Bone marrow (tissue), 2 donors: ENCODE measurements around the gene RASL11A.
"Not testable (repeated sequence)": the region's sequence is repeated elsewhere in the genome, so short reads cannot be mapped to it uniquely, and the experiment has no call there.

Source experiments
- DNase-seq, 2 donors: peaks; one replicate each; lab custom pipeline; 2025; lab: John Stamatoyannopoulos, UW

RASL11A gene

DNA sequence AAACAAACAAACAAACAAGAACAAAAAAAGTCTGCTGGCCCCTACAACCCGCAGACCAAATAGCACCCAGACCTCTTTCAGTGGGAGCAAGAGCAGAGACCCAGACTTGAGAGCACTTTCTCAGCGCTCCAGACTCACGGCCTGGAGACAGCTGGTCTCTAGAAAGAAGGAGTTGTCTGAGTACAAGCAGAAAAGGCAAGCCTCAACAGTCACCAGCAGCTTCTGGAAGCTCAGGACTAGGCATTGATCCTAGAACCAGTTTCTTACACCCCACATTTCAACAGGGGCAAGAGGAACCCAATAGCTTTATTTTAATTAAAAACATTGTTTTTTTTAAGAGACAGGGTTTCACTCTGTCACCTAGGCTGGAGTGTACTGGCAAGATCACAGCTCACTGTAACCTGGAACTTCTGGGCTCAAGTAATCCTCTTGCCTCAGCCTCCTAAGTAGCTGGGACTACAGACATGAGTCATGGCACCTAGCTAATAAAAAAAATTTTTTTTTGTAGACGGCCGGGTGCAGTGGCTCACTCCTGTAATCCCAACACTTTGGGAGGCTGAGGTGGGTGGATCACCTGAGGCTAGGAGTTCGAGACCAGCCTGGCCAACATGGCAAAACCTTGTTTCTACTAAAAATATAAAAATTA, 30.4 kb downstream of the RASL11A start:
- DNase-seq, result no peak

GRCh38 chr13:27302643-27303262, 32.1 kb downstream of the RASL11A start:
- DNase-seq, result no peak

- DNase-seq, result no peak
Measured at GRCh38 chr13:27304099-27304498, 33.5 kb downstream of the RASL11A start.

GRCh38 chr13:27304611-27305010, 34.0 kb downstream of the RASL11A start:
- no peak for DNase-seq

DNA sequence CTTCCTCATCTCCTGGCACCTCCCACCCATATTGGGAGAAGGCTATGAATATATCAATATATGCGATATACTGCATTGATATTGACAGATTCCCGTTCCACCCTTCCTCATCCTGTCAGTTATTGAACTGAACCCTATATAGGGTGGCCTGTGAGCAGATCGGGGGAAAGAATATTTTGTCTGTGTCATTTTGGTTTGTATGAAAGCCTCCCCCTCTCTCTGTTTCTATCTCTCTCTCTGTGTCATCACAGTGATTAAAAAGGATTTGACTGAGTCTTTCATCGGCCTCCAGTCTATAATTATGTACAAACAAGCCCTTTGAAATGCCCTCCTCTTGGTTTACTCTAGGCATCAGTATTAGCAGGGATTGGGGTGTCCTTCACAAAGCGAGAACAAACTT, 35.7 kb downstream of the RASL11A start:
- no peak for DNase-seq

- no peak for DNase-seq
Measured at GRCh38 chr13:27308941-27309340, 38.3 kb downstream of the RASL11A start.

DNA sequence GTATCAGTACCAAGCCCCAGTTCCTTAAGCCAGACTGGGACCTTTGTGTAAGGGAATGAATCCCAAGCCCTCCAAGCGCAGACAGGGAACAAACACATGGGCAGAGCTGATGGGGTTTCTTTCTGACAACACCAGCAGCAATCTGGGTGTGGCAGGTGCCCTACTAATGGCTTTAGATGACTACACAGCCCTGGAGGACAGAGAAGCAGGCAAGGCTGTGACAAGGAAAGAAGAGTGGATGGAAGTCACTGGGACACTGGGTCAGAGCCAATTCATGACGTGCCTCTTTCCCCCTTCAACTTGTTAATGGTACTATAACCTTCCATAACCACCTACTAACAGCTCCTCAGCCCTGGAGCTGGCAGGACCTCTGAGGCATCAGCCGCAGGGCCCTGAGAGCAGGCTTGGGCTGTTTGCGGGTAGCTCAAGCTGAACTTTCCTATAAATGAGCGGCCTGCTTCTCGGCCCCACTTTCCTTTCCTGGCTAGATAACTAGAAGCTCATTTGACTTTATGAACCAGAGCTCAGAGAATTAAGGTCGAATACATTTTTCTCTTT, 38.9 kb downstream of the RASL11A start:
- no peak for DNase-seq

- DNase-seq, result no peak
Measured at GRCh38 chr13:27309967-27310598, 39.5 kb downstream of the RASL11A start.

DNA sequence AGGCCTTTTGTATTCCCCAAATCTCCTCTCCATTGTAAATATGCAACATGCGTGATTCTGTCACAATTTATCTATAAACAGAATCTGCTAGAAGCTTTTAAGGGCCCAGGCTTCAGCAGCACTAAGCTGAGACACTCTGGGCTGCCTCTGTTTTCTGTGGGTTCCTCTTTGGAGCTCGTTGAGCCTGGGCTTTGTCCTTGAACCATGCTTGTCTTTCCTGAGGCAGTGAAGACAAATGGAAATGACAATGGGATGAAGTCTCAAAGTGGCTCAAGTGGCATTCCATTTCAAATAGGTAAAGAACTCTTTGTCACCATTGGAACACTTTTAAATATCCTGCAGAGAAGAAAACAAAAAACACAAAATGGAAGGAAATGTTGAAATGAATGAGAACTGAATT, 40.3 kb downstream of the RASL11A start:
- no peak for DNase-seq

DNA sequence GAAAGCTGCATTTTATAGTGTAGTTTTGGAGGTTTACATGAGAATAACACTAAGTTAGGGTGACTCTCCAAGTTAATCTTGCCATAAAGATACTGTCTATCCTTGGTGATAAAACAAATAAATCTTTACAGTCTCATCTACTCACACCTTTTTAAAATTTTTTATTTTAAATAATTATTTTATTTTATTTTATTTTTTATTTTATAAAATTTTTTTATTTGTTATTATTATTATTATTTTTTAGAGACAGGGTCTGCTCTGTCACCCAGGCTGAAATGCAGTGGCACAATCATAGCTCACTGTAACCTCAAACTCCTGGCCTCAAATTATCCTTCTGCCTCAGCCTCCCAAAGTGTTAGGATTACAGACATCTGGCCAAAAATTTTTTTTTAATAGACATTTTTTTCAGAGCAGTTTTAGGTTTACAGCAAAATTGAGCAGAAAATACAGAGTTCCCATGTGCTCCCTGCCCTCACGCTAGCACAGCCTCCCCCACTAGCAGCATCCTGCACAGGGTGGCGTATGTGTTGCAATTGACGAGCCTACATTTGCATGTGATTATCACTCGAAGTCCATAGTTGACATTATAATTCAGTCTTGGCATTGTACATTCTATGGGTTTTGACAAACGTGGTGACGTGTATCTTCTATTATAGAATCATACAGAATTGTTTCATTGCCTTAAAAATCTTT, 41.0 kb downstream of the RASL11A start:
- no peak for DNase-seq

DNA sequence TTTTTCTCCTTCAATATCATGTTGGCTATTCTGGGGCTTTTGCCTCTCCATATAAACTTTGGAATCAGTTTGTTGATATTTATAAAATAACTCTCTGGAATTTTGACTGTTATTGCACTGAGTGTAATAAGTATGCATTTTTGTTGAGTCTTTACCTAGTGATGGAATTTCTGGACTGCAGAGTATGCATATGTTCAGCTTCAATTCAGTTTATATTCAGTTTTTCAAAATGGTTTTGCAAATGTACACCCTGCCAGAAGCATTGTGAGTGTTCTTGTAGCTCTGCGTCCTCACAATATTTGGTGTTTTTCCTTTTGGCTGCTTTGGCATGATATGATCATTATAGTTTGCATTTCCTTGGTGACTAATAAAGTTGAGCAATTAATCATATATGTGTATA, 43.1 kb downstream of the RASL11A start:
- no peak for DNase-seq

- no peak for DNase-seq
Measured at GRCh38 chr13:27319404-27319803, 48.8 kb downstream of the RASL11A start.

DNA sequence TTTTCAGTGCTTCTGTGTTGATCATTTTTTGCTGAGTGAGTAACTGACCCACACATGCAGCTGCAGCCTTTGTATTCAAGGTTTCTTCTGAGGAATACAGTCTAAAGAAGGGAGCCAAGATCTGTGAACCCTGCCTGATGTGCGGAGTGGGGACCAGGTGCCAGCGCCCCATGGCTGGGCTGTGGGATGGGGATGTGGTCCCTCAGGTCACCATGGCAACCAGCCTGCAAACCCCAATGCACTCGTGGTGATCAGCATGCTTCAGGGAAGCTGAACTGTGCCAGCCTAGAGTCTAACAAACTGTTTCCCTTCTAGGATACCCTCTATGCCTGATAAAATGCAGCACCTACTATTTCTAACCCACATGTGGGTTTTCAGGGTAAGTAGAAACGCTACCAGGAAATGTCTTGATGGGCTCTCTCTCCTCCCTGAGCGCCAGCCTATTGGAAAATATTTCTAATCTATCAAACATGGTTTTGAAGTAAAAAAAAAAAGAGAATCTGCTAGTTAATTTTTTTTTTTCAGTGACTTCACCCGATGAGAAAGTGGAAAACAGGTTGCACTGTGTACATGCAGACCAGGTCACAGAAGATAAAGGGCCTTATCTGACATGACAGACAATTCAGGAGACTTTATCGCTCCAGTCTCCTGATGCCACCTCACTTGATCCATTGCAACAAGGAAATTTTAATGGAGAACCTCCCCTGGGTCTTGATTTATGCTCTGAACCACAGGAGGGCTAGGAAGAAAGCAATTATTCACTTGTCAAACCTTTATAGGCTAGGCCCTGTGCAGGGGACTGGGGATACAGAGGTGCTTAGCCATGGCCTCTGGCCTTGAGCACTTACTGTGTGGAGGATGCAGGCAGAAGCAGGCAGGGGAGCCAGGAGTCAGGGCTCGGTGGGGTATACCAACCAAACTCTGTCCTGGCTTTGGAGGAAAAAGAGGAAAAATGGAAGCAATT, 51.1 kb downstream of the RASL11A start:
- no peak for DNase-seq

- DNase-seq, result not testable (repeated sequence)
Measured at GRCh38 chr13:27322443-27322842, 51.8 kb downstream of the RASL11A start.
